ENCODE measurements around the gene TBKBP1.

Gene TBKBP1

DNA sequence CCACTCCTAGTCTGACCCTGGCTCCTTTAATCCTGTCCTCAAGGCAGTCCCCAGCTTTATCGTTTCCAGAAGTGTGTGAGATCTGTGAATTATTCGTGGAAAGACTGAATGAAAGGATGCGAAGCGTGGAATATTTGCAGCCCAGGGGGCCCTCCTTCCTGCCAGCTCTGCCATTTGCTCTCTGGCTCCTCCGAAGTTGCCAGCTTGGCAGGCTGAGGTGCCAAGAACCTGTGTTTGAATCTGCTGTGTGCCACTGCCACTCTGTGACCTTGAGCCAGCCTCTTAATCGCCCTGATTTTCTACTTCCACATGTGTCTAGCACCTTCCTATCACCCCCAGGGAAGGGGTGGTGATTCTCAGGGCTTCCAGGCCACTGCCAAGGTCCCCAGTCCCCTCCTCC lies 10.8 kb downstream of the TBKBP1 start:
- no peak for TF ChIP-seq CTCF (IDR thresholded peaks at IDR 0.05; ENCODE audit: insufficient read depth, low read depth, low read length, missing control alignments)
- no peak overlapping the region for H3K4me3 ChIP-seq (ENCODE audit: low read length)
- no peak for DNase-seq (ENCODE audit: low read depth)

DNA sequence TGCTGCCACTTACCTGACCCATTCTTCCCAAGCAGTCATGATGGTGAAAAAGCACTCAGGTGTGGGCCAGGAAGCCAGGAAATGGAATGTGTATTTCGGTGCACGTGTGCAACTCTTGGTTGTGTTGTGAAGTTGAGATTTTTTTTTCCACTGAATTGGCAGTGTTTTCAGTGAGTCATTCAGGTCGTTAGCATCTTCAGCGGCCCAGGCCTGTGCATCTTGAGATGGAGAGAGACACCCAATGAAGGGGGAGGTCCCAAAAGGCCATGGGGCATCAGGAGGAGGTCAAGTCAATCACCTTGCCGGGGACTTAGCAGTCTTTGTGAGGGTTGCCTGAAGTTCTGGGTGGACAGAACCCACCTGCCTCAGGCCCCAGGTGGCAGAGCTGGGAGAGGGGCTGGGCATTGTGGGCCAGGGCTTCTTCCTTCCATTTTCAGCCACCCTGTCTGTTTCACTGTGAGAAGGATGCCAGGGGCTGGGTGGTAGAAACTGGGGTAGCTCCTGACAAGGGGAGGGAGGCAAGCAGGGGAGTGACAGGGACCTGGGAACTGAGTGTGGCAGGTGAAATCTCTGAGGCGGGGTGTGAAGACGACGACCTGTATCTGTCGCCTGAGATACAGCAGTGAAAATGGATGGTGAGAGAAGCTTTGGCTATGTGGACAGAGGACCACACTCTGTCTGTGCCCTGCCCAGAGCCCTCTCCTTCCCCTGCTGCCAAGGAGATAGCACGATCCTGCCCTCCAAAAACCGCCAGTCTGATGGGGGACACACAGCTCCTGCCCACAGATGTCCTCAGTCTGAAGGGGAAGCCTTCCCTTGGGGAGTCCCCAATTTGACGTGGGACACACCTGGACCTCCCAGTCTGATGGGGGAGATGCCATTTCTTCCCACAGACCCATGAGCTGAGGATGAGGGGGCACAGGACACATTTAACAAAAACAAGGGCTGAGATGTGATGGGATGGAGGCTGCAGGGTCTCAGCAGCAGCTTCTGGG lies 11.9 kb downstream of the TBKBP1 start:
- TF ChIP-seq CTCF (IDR thresholded peaks at IDR 0.05; ENCODE audit: insufficient read depth, low read depth, low read length, missing control alignments), result no peak
- DNase-seq (ENCODE audit: low read depth), result no peak
- H3K4me3 ChIP-seq (ENCODE audit: low read length), result no peak overlapping the region

DNA sequence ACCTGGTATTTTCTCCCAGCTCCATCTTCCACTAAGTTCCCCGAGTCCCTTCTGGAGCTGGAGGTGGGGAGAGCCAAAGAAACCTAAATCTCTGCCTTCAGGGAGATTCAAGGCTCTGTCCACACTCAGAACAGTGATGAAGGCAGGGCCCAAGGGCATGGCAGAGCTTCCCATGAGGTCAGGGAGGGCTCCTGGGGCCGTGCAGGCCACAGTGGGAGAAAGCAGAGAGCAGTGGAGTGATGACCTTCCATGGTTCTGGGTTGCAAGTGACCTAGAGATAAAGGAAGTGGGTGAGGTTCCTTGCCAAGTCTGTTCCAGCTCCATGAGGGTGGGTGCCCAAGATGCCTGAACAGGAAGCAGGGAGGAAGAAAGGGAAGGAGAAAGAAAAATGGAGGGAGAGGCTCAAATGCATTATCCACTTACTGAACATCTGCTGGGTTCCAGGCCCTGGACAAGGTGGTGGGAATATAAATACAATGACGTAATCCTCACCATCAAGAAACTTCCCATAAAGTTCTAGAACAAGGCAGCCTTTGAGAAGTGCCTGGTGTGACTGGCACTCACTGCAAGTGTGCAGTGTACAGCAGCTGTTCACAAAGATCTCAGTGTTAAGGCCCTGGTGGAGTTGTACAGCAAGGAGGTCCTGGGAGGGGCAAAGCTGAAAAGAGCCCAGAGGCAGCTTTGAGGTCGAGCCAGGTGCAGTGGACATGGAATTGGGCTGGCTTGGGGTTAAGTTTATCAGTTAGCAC lies 13.3 kb downstream of the TBKBP1 start:
- no peak for DNase-seq (ENCODE audit: low read depth)
- TF ChIP-seq CTCF (IDR thresholded peaks at IDR 0.05; ENCODE audit: insufficient read depth, low read depth, low read length, missing control alignments), result no peak
- H3K4me3 ChIP-seq (ENCODE audit: low read length), result no peak overlapping the region

DNA sequence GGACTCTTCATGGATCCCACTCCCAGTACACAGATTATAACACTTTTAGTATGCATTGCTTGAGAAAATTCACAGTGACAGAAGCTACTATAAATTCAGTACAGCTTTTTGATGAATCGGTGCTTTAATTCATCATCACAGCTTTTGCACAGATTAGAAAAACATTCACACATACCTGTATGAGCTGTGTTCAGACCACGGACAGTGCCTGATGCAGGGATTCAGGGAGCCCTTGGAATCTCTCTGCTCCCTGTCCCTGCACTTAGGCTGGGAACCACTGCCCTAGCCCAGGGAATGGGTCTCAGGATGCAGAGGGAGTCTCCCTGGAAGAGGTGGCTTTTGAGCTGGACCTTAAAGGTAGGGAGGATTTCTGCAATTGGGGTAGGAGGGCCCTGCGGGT lies 13.9 kb downstream of the TBKBP1 start:
- no peak for TF ChIP-seq CTCF (IDR thresholded peaks at IDR 0.05; ENCODE audit: insufficient read depth, low read depth, low read length, missing control alignments)
- H3K4me3 ChIP-seq (ENCODE audit: low read length), result no peak overlapping the region
- DNase-seq (ENCODE audit: low read depth), result no peak

DNA sequence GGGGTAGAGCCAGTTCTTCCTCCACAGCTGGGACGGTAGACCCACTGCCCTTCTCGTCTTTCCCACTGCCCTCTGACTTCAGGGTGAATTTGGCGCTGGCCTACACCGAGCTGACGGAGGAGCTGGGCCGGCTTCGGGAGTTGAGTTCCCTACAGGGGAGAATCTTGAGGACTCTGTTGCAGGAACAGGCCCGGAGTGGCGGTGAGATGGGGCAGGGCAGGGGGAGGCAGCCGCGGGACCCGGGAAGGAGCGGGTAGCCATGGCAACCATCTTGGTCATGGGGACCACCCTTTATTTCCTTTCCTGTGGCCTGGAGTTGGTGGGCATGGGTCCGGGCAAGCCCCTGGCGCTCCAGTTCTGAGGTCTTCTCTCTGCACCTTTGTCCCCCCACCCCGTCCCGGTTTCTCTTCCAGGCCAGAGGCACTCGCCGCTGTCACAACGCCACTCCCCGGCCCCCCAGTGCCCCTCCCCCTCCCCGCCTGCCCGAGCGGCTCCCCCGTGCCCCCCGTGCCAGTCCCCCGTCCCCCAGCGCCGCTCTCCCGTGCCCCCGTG lies 14.4 kb downstream of the TBKBP1 start:
- no peak for DNase-seq (ENCODE audit: low read depth)
- TF ChIP-seq CTCF (IDR thresholded peaks at IDR 0.05; ENCODE audit: insufficient read depth, low read depth, low read length, missing control alignments), result no peak
- no peak overlapping the region for H3K4me3 ChIP-seq (ENCODE audit: low read length)

GRCh38 chr17:47708864-47709541 lies 15.0 kb downstream of the TBKBP1 start:
- H3K4me3 ChIP-seq (ENCODE audit: low read length), result no peak overlapping the region
- no peak for TF ChIP-seq CTCF (IDR thresholded peaks at IDR 0.05; ENCODE audit: insufficient read depth, low read depth, low read length, missing control alignments)
- DNase-seq (ENCODE audit: low read depth), result no peak

Data from epithelial cell of esophagus (primary cell).